K562 (cell line): ENCODE data around the gene PHKG1. TPM values are rescaled to one million over a fixed set of nuclear protein-coding genes. Genes with fewer than 3 reads are reported as not detected.
A peak's percentile ranks its signal among the peaks of the same experiment; 100 is the strongest.

Experiments used
- CXXC5 ChIP-seq: fragments of 250-450 bp; sonication (Bioruptor Pico); IDR thresholded peaks from 2 replicates; pipeline ENCODE4 v1.8.0; 2022; ENCODE audit warnings: inconsistent platforms, mild to moderate bottlenecking, moderate library complexity
- GATAD2A ChIP-seq: fragments of 450-650 bp; IDR thresholded peaks from 2 replicates; pipeline ENCODE4 v1.6.1; 2017
- KDM2B ChIP-seq: fragments of 250-450 bp; sonication (Bioruptor Pico); IDR thresholded peaks from 2 replicates; pipeline ENCODE4 v1.8.0; 2021; ENCODE audit warnings: mild to moderate bottlenecking, moderate library complexity
- MEF2A ChIP-seq: IDR thresholded peaks from 2 replicates; pipeline ENCODE4 v1.6.1; 2011; ENCODE audit warnings: low read depth, mild to moderate bottlenecking, low read length, moderate library complexity; ENCODE audit not compliant: control insufficient read depth
- POLR2B ChIP-seq: fragments of 450-650 bp; IDR thresholded peaks from 2 replicates; pipeline ENCODE4 v1.6.1; 2018; ENCODE audit warnings: low read depth; ENCODE audit not compliant: partially characterized antibody
- RBM34 ChIP-seq: fragments of 200-400 bp; formaldehyde crosslinking; IDR thresholded peaks from 2 replicates; pipeline ENCODE4 v1.6.1; 2018; ENCODE audit warnings: low read length, borderline replicate concordance; ENCODE audit not compliant: insufficient read depth
- SAFB ChIP-seq: fragments of 200-400 bp; formaldehyde crosslinking; IDR thresholded peaks from 2 replicates; pipeline ENCODE4 v1.6.1; 2017; ENCODE audit warnings: low read depth, low read length, borderline replicate concordance
- SAP30 ChIP-seq: fragments of 200-600 bp; sonication (generic); IDR thresholded peaks from 2 replicates; pipeline ENCODE4 v1.6.1; 2012; ENCODE audit warnings: borderline replicate concordance, low read depth, mild to moderate bottlenecking, moderate library complexity, low read length, control low read depth, inconsistent platforms; ENCODE audit not compliant: insufficient read depth, poor library complexity, severe bottlenecking
- polyA plus RNA-seq, 8 experiments: library from polyadenylated mRNA; depleted of rRNA in 4 of 8; stranded (reverse) in 5 of 8; unstranded in 3 of 8; fragments of >200 nt; fragmentation: Nextera tagmentation in 2 of 8; fragmentation: Illumina TruSeq in 1 of 8; extraction: Ambion mirVana in 2 of 8; extraction: Trizol in 1 of 8; gene quantifications; 2 replicates each; pipeline versions ENCODE4 v1.2.1 to v1.2.3, GENCODE V29; 2011 to 2014; ENCODE audit warnings: inconsistent platforms in 1 of 8, missing spikeins in 1 of 8
- total RNA-seq, 7 experiments: library from RNA; depleted of rRNA in 6 of 7; stranded (reverse); fragments of >200 nt in 6 of 7; fragmentation: Illumina TruSeq in 2 of 7; extraction: Trizol in 2 of 7; gene quantifications; 2 replicates each; pipeline versions ENCODE4 v1.2.1 to v1.2.3, GENCODE V29; 2011 to 2021; ENCODE audit warnings: low replicate concordance in 1 of 7
- TF ChIP-seq, protein P1 (sequence below): fragments of 250-450 bp; sonication (Bioruptor Pico); IDR thresholded peaks from 2 replicates; pipeline ENCODE4 v1.8.0; 2022; ENCODE audit warnings: moderate library complexity, mild to moderate bottlenecking, inconsistent platforms
- TF ChIP-seq, protein P2 (sequence below): fragments of 450-650 bp; IDR thresholded peaks from 2 replicates; pipeline ENCODE4 v1.6.1; 2017; ENCODE audit warnings: mild to moderate bottlenecking, moderate library complexity
- TF ChIP-seq, protein P3 (sequence below), 2 experiments: fragments of 450-650 bp in 1 of 2; sonication (generic) in 1 of 2; formaldehyde crosslinking in 1 of 2; IDR thresholded peaks; 2 replicates each; pipeline versions ENCODE4 v1.7.1 to v1.9.0; 2016 to 2022; ENCODE audit warnings: inconsistent platforms in 1 of 2, mild to moderate bottlenecking in 1 of 2, missing genetic modification reagents in 1 of 2

Gene PHKG1
- total and polyA plus RNA-seq, 9 of the 15 experiments (the other 6 are each of a cell fraction or from before 2014, with no cell fraction given): 0.10 to 0.83 (median 0.46) TPM

DNA sequence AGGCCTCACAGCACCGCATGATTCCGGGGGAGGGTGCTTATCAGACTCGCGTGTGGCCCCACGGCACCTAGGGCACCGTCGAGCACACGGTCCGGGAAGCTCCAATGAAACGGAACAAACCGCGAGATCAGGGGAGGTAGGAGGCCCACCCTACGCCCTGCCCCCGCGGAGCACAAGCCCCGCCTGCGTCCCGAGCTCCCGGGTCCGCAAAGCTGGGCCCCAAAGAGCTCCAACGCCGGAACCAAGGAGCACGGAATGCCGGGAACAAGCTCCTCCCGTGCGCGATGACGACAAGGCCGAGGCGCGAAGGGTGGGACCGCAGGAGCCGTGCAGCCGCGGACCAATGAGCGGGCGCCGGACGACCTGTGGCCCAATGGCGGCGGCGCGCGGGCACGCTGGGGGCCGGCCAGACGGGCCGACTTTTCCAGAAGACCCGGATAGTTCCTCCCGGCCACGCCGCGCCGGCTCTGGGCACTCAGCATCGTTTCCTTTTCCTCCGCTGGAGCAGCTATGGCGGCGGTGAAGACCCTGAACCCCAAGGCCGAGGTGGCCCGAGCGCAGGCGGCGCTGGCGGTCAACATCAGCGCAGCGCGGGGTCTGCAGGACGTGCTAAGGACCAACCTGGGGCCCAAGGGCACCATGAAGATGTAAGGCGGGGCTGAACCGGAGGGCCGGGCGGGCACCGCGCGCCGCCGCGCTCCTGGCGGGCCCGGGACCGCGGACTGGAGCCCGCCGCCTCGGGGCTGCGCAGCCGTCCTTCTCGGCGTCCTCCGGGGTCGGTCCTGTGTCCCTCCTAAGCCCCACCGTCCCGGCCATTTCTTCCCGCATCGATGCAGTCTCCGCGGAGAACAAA, 41.2 kb downstream of the PHKG1 start, which contains the start of the genes CCT6A and PSPH (continued):
- no peak for TF ChIP-seq SAP30
- peak; percentile 90 for TF ChIP-seq CXXC5 (CRISPR knock-in tag)
- TF ChIP-seq, protein P1, sequence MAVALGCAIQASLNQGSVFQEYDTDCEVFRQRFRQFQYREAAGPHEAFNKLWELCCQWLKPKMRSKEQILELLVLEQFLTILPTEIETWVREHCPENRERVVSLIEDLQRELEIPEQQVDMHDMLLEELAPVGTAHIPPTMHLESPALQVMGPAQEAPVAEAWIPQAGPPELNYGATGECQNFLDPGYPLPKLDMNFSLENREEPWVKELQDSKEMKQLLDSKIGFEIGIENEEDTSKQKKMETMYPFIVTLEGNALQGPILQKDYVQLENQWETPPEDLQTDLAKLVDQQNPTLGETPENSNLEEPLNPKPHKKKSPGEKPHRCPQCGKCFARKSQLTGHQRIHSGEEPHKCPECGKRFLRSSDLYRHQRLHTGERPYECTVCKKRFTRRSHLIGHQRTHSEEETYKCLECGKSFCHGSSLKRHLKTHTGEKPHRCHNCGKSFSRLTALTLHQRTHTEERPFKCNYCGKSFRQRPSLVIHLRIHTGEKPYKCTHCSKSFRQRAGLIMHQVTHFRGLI (CRISPR knock-in tag): no peak
- TF ChIP-seq MEF2A: no peak
- TF ChIP-seq POLR2B: peak; percentile 80
- TF ChIP-seq GATAD2A: peak; percentile 81
- TF ChIP-seq KDM2B: no peak
- TF ChIP-seq SAFB: peak; percentile 83; the same call in 1 of the 2 replicates
- TF ChIP-seq, protein P2, sequence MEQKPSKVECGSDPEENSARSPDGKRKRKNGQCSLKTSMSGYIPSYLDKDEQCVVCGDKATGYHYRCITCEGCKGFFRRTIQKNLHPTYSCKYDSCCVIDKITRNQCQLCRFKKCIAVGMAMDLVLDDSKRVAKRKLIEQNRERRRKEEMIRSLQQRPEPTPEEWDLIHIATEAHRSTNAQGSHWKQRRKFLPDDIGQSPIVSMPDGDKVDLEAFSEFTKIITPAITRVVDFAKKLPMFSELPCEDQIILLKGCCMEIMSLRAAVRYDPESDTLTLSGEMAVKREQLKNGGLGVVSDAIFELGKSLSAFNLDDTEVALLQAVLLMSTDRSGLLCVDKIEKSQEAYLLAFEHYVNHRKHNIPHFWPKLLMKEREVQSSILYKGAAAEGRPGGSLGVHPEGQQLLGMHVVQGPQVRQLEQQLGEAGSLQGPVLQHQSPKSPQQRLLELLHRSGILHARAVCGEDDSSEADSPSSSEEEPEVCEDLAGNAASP: no peak
- TF ChIP-seq, protein P3, sequence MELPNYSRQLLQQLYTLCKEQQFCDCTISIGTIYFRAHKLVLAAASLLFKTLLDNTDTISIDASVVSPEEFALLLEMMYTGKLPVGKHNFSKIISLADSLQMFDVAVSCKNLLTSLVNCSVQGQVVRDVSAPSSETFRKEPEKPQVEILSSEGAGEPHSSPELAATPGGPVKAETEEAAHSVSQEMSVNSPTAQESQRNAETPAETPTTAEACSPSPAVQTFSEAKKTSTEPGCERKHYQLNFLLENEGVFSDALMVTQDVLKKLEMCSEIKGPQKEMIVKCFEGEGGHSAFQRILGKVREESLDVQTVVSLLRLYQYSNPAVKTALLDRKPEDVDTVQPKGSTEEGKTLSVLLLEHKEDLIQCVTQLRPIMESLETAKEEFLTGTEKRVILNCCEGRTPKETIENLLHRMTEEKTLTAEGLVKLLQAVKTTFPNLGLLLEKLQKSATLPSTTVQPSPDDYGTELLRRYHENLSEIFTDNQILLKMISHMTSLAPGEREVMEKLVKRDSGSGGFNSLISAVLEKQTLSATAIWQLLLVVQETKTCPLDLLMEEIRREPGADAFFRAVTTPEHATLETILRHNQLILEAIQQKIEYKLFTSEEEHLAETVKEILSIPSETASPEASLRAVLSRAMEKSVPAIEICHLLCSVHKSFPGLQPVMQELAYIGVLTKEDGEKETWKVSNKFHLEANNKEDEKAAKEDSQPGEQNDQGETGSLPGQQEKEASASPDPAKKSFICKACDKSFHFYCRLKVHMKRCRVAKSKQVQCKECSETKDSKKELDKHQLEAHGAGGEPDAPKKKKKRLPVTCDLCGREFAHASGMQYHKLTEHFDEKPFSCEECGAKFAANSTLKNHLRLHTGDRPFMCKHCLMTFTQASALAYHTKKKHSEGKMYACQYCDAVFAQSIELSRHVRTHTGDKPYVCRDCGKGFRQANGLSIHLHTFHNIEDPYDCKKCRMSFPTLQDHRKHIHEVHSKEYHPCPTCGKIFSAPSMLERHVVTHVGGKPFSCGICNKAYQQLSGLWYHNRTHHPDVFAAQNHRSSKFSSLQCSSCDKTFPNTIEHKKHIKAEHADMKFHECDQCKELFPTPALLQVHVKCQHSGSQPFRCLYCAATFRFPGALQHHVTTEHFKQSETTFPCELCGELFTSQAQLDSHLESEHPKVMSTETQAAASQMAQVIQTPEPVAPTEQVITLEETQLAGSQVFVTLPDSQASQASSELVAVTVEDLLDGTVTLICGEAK (IDR thresholded peaks at IDR 0.05): no peak; the same call in 1 of the 2 replicates
- TF ChIP-seq, protein P3 (CRISPR knock-in tag; IDR thresholded peaks at IDR 0.05): no peak
- TF ChIP-seq RBM34: no peak
